GM12878 (cell line): ENCODE data around the gene CNPY2.

Experiments
- CHD4 ChIP-seq: fragments of 200-600 bp; sonication (generic); IDR thresholded peaks from 2 replicates; pipeline ENCODE4 v1.6.1; 2016; ENCODE audit warnings: mild to moderate bottlenecking
- JUNB ChIP-seq: IDR thresholded peaks from 2 replicates; pipeline ENCODE4 v1.6.1; 2016; ENCODE audit warnings: antibody characterized with exemption, mild to moderate bottlenecking
- TF ChIP-seq, protein P1 (sequence below): fragments of 450-650 bp; formaldehyde crosslinking; IDR thresholded peaks from 2 replicates; pipeline ENCODE4 v1.4.0; 2022; ENCODE audit warnings: mild to moderate bottlenecking, moderate library complexity

DNA sequence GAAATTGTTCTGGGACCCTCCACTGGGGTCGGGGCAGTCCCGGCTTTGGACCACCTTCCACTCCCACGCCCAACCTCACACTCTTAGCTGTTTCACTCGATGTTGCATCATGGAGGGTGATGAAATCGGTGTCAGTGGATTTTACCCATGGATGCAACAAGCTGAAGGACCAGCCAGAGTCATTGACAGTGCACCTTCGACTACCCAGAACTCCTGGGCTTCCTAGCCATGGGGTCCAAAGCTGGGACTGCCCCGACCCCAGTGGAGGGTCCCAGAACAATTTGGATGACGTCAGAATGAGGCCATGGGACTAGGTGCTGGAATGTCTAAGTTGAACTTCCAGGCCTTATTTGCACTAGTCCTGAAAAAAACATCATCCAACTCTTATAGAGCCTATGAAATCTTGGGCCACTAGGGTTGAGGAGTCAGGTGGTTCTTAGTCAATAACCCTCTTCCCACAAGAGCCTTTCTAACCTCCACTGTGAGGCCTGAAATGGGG is 22.0 kb upstream of the CNPY2 start:
- TF ChIP-seq, protein P1, sequence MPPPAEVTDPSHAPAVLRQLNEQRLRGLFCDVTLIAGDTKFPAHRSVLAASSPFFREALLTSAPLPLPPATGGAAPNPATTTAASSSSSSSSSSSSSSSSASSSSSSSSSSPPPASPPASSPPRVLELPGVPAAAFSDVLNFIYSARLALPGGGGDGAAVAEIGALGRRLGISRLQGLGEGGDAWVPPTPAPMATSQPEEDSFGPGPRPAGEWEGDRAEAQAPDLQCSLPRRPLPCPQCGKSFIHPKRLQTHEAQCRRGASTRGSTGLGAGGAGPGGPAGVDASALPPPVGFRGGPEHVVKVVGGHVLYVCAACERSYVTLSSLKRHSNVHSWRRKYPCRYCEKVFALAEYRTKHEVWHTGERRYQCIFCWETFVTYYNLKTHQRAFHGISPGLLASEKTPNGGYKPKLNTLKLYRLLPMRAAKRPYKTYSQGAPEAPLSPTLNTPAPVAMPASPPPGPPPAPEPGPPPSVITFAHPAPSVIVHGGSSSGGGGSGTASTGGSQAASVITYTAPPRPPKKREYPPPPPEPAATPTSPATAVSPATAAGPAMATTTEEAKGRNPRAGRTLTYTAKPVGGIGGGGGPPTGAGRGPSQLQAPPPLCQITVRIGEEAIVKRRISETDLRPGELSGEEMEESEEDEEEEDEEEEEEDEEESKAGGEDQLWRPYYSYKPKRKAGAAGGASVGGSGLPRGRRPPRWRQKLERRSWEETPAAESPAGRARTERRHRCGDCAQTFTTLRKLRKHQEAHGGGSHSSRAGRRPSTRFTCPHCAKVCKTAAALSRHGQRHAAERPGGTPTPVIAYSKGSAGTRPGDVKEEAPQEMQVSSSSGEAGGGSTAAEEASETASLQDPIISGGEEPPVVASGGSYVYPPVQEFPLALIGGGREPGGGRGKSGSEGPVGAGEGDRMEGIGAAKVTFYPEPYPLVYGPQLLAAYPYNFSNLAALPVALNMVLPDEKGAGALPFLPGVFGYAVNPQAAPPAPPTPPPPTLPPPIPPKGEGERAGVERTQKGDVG (CRISPR knock-in tag), result no peak
- no peak for TF ChIP-seq CHD4
- TF ChIP-seq JUNB, result no peak
